Upper lobe of left lung (tissue), 4 donors: ENCODE results near the gene RSL1D1.

Experiments
- CTCF ChIP-seq, 6 experiments: fragments of 450-650 bp in 4 of 6; fragments of 200-600 bp in 2 of 6; sonication (generic) in 2 of 6; IDR thresholded peaks; one replicate each; pipeline ENCODE4 v1.5.1; 2016 to 2019; ENCODE audit warnings: antibody characterized with exemption in 6 of 6
- POLR2A ChIP-seq, 4 donors: fragments of 450-650 bp; IDR thresholded peaks; one replicate each; pipeline ENCODE4 v1.5.1; 2016 to 2017; ENCODE audit warnings: antibody characterized with exemption in 4 of 4, mild to moderate bottlenecking in 2 of 4

GRCh38 chr16:11843206-11843605 is 8.1 kb downstream of the RSL1D1 start:
- no peak for TF ChIP-seq CTCF (IDR thresholded peaks at IDR 0.05)
- TF ChIP-seq POLR2A (IDR thresholded peaks at IDR 0.05) = no peak
